HG03135 (cell line): ENCODE data around the gene PPP1R17.

Experiments used
- ATAC-seq: cut with Tn5 transposase; IDR thresholded peaks from one replicate; pipeline ENCODE4 v1.9.1; 2021; ENCODE audit warnings: mild to moderate bottlenecking, moderate library complexity; ENCODE audit not compliant: unreplicated experiment

Gene PPP1R17

DNA sequence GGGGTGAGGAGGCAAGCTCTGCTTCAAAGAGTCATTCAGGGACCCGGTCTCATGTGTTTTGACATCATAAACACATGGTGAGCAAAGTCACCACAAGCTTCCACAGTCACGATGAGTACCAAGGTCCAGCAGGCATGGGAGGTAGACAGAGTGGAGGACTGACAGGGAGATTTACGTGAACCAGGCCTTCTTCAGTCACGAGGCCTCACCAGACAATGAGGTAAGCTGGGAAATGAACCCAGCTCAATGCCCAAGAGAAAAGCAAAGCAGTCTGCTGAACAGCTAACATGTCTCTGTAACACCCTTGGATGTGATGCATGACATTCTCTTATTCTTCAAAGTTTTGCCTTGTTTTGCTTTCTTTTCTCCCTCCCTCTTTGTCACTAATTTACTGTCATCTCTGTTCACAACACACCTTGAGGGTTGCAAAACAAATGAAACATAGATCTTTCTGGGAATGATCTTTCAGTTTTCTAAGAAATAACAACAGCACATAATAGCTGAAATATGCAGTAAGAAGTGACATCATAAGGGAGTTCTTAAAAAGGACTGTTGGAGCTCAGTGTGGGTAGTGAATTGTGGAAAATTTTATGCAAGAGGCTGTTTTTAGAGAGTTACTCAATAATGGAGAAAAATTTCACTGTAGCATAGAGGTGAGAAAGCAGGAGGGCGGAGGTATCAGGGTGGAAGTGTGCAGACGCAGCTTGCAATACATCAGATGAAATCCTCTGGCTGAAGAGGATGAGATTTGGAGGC, 9.0 kb downstream of the PPP1R17 start:
- no peak for ATAC-seq

DNA sequence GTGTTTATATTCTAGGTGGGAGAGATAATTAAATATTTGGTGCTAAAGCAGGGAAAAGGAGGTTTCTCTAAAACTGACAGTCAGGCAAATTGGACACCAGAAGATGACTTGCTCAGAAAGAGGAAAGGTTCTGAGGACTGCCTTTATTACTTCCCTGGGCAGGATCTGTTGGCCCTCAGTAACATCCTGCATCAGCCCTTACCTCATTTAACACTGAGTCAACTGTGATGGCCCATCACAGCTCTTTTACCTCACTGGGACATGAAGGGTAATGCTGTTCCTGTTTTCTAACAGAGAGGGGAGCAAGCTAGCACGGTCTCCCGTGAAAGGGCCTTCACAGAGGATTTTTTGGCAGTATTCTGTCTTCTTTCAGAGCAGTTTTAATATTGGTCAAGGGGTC, 12.0 kb downstream of the PPP1R17 start:
- ATAC-seq, result no peak

DNA sequence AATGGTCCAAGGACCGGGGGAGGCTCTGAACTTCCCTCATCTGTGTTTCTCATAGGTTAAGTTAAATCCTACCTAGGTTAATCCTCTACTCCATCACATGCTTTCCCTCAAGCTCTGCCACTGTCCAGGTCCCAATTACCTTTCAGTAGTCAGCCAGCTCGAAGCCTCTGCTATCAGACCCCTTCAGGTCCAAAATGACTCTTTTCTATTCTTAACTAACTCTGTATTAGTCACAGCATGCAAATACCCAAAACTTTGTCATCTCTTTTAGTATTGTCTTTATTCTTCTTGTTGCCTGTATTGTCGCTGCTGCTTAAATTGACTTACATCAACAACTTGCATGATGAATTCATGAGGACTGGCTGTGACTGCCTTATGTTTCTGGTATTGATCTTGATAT, 15.3 kb downstream of the PPP1R17 start:
- ATAC-seq, result no peak

DNA sequence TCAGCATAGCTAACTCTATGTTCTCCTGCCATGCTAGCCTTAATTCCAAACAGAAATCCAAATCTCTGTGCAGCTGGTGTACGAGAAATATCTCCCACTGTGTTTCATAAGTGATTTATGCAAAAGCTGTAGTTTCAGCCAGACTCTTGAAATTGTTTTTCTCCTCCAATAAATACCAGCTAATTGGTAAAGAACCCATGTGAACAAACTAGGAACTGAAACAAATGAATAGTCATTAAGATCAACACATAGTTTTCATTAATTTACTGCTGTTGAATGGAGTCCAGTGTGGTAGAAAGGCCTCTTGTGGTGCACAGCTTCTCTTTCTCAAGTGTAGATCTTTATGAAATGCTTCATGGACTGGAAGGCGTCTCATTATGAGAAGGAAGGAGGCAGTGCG, 18.4 kb downstream of the PPP1R17 start:
- no peak for ATAC-seq

DNA sequence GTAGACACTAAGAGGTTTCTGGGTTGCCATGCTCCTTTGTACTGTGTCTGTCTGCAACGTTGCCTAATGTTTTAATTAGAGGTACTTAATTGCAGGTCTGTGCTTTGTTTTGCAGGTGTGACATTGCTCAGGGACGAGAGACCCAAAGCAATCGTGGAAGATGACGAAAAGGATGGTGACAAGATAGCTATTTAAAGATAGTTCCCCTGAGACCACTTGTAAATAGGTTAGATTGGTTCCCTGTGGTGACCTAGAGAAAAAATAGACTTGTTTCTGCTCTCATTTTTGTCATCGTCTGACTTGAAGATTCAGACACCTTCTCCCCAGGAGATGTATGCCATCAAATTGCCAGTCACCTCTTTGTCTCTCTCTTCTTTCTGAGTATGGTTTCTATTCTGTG, 20.1 kb downstream of the PPP1R17 start:
- ATAC-seq, result no peak

DNA sequence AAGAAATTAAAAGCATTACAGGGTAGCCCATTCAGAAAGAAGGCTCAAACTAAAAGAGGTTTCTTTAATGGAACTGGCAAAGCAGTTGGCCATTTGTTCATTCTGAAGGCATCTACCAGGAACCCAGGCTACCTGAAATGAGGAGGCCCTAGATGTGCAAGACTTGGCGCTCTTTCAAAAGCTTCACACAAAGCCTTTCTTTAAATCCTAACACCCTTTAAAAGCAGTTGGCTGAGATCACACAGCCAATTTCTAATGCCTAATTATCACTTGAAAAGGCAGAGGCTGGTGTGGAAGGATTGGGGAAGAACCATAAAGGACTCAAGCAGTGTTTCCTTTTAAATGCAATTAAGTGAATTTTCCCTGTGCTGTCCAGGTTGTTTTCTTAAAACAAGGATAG, 23.2 kb downstream of the PPP1R17 start:
- no peak for ATAC-seq

DNA sequence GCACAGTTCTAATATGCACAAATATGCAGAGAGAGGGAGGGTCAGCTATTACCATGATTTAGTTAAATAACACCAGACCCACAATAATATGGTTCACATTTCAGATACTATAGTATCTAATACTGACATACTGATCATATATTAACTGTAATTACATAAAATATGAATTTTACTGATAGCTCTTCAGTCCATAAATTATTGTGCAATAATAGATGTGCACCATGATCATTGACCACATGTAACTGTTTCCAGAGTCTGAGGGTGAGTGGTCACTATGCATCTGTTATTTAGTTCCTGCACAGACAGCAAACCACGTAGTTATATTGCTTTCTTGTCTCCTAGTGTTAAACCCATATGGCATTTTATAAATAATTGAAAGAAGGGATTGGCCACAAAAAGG, 29.3 kb downstream of the PPP1R17 start:
- no peak for ATAC-seq

DNA sequence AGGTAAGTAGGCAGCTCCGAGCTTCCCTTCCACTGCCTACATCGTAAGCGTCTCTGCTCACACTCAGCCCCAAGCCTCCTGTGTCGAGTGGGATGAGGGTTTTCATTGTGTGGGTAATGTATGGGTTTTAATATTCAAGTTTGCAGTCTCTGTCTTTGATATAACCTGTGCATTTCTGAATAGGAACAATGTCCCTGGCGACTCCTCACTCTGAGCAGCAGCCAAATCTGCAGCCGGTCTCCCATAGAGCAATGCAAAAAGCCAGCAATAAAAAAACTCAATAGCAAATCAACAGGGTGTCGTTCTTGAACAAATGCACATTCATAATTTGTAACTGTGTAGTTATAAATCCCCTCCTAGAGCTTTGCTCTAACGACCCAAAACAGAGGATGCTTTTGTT, 33.4 kb downstream of the PPP1R17 start:
- ATAC-seq, result no peak

DNA sequence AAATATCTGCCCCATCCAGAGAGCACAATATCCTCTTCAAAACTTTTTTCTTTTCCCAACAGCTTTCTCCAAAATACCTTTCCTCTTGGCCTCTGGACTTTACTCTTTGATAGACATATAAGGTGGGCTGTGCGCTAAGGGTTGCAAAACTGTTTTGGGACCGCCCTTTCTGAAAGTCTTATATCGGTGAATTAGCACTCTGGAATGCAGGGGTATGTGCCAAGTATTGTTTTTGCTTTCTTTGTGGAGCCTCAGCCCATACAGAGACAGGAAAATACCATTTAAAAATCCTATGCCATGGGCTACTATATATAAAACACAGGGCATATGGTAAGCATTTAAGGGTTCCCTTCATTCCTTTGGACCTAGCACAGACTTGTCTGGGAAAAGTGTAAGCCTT, 37.7 kb downstream of the PPP1R17 start:
- no peak for ATAC-seq

DNA sequence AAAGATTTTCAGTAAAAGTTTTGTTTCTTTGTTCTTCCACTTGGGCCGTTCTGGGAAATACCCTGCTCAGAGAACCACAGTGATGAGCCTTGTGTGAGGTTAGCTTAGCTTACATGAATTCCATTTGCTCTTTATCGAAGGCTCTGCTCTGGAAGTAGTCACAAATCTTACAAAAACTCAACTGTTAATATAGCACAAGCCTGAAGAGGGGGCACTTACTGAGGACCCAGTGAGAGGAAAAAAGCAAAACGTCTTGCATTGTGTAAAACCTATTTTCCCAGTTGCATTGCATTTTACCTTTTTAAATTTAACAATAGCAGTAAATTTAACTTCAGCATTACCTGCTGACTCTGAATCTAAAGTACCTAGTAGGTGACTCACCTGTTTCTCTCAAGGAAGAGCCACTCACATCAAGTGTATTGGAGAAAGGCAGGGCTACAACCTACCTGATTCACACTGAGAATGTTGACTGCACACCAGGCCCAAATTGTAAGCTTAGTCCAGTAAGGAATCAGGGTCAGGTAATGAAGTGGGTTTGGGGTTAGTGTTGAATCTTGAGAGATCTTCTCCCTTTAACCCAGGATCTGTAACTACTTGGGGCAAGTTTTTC, 42.3 kb downstream of the PPP1R17 start:
- no peak for ATAC-seq

DNA sequence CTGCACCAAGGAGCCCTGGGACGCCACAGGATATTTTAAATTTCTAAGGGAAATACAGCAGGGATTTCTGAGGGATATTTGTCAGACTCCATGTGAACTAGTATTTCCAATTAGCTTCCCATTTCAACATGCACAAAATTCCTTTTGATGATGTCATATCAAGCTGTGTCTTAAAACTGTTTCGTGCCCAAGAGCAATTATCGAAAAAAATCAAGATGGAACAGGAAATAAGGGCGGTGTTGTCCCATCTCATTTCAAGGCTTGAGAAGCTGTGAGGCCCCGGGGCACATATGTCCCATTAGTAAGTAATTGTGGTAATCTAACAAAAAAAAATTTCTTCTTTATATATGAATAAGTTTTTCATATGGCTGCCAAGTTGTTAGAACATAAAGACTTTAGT, 47.4 kb downstream of the PPP1R17 start:
- no peak for ATAC-seq

DNA sequence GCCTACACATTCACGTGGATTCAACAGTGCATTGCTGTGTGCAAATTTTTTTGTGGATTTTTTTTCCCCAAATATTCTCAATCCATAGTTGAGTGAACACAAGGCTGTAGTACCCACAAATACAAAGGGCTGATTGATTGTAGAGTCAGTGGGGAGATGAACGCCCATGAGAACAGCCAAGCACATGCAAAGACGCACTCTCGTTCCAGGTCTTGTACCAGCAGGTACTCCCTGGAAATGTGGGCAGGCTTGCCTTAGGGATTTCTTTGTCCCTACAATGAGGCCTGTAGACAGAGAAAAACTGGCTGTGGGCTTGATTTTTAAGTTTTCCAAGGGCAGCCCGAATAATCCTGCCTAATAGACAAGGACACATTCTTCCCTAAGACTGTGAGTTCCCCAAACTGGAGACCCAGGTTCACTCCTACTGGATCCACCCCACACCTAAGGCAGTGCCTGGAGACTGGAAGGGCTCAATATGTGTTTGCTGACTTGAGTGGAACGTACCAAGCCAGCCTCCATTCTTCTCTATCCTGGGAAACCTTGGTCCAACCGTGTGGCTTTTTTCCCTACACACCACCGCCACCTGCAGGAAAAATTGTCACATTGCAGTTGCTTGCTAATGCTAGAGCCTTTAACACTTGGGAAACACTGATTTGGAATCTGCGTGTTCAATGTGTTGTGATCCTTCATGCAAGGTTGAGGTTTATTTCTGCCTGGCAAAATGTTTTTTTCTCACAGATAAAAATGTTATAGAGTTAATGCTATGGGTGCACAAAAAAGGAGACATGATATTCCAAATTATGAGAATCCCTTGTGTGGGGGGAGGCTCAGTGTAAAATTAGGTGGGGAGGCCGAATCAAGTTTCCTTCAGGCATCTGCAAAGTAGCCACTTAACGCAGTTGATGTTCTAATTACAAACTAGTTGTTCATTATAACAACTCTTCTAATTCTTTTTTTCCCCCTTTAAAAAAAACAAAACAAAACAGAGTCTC, 49.3 kb downstream of the PPP1R17 start:
- no peak for ATAC-seq

DNA sequence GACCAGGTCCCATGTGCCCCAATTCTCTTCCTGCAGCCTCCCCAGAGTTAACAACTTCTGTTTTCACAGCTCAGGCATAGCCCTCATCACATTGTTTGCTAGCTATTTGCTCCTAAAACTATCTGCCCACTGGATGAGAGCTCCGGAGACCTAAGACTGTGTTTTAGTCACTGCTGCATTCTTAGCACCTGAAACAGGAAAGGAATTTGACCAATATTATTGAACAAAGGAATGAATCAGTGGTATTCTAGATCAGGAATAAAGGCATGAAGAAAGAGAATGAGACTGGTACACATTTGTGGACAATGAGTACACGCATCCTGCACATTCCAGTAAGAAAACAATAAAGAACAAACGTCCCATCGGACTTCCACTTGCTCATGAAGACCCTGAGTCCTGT, 54.8 kb downstream of the PPP1R17 start:
- no peak for ATAC-seq

DNA sequence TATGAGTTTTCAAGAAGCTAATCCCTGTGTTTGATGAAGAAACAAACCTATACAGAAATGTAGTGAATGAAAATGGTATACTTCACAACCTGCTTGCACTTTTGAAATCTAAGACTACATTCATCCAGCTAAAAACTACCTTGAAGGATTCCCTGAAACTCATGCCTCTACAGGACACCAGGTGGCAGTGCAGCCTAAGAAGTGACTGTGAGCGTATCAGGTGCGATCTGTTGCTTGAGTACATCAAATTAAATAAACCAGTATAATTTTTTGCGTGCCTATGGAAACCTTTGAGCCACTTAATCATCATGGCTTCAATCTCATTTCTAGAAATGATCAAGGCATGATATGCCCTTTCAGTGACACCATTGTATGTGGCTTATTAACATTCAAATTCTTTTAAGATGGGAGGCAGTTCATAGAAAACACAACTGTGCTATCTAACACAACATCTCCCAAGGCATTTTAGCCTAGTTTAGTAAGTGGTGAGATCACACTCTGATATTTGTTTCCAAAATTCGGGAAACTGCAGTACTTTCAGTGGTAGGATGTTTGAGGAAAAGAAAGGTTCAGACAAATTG, 57.4 kb downstream of the PPP1R17 start:
- ATAC-seq, result peak; percentile 69

DNA sequence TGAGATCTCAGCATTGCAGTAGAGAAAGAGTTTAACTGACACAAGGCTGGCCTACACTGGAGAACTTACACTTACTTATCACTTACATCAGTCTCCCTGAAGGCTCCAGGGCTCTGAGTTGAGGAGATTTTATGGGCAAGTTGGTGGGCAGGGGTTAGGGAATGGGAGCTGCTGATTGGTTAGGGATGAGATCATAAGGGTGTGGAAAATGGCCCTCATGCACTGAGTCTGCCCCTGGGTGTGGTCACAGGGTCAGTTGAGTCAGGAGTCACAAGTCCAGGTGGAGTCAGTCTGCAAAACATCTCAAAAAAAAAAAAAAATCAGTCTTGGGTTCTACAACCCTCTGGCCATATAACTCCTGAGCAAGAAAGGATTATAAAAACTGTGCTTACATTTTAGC, 60.5 kb downstream of the PPP1R17 start:
- ATAC-seq, result no peak

DNA sequence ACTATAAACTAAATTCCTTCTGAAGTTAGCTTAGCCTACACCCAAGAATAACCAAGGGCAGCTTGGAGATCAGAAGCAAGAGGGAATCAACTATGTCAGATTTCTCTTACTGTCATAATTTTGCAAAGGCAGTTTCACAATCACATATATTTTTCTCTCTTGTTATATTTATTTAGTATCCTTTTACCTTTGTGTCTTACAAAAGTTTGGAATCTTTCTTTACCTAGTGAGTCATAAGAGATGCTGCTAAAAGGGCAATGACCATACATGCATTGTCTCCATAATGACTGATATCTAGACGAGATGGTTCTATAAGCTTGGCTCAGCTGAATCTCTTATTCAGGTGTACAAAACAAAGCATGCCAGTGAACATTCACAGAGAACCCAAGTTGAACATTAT, 61.1 kb downstream of the PPP1R17 start:
- no peak for ATAC-seq

DNA sequence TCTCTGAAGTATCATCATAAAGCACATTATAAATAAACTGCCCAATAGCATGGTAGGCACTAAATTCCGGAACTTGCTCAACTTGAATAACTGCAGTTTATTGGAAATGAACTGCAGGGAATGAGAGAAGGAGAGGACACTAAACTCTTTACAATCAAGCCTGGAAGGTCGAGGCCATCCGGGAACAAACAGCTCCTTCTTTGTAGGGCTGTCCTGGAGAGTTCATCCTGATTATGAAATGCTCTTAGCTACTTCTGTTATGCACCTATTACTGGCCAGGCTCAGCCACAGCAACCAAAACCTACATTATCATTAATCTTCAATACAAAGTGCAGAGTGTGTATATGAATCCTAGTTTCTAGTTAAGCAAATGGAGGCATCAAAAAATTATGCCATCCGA, 64.7 kb downstream of the PPP1R17 start:
- no peak for ATAC-seq
